GM12875 (cell line): ENCODE measurements around the gene TRPC4.

Experiments
- H3K4me3 ChIP-seq: one replicate; pipeline ENCODE4 v1.5.1; 2011; ENCODE audit warnings: low read depth, low read length, control low read depth
- CTCF ChIP-seq: IDR thresholded peaks from 2 replicates; pipeline ENCODE4 v1.5.1; 2011; ENCODE audit warnings: low read depth, mild to moderate bottlenecking, control low read depth, inconsistent platforms, low read length, moderate library complexity, borderline replicate concordance; ENCODE audit not compliant: insufficient read depth

Gene TRPC4

GRCh38 chr13:37905736-37906135, 36.2 kb upstream of the TRPC4 start:
- H3K4me3 ChIP-seq, result no peak overlapping the region
- no peak for TF ChIP-seq CTCF

- H3K4me3 ChIP-seq, result no peak overlapping the region
- TF ChIP-seq CTCF, result no peak
Observed at GRCh38 chr13:37899753-37900152, 30.2 kb upstream of the TRPC4 start.

- no peak overlapping the region for H3K4me3 ChIP-seq
- no peak for TF ChIP-seq CTCF
Observed at GRCh38 chr13:37893321-37893720, 23.7 kb upstream of the TRPC4 start.

GRCh38 chr13:37889820-37890219, 20.2 kb upstream of the TRPC4 start:
- no peak for TF ChIP-seq CTCF

GRCh38 chr13:37889102-37889501, 19.5 kb upstream of the TRPC4 start:
- no peak overlapping the region for H3K4me3 ChIP-seq
- no peak for TF ChIP-seq CTCF

More at GRCh38 chr13:37889820-37890219, 20.2 kb upstream of the TRPC4 start:
- H3K4me3 ChIP-seq, result no peak overlapping the region

GRCh38 chr13:37886879-37887278, 17.3 kb upstream of the TRPC4 start:
- no peak overlapping the region for H3K4me3 ChIP-seq
- TF ChIP-seq CTCF, result no peak

- H3K4me3 ChIP-seq, result no peak overlapping the region
- no peak for TF ChIP-seq CTCF
Observed at GRCh38 chr13:37884674-37885073, 15.1 kb upstream of the TRPC4 start.
